DMS53 treated with DMSO at 0.1 percent for 48 hours (cell line): ENCODE measurements around the gene SGCD.

Source experiments
- DNase-seq: peaks from one replicate; lab custom pipeline; 2025; ENCODE audit not compliant: unreplicated experiment; lab: John Stamatoyannopoulos, UW

The SGCD gene

GRCh38 chr5:156326718-156327259 is at the start of gene SGCD:
Gene SGCD (plus strand): TSS chr5:156327164.
- DNase-seq = no peak

DNA sequence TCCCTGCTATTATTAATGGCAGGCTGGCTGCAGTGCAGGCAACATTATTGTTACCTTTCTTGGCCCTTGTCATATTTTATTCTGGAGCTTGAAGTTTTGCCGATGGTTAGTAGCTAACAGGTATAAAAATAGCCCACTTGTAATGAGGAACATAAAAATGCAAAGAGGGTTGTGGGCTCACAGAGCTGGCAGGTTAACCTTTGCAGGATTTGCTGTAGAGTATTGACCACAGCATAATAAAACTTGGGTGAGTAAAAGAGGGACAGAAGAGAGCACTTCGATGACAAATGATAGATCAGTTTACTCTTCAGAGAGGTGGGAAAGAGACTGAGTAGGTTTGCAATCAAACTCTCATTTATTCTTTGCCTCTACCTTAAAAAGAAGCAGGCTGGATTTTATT is 49.7 kb upstream of the SGCD start:
- DNase-seq = no peak

- no peak for DNase-seq
Measured at GRCh38 chr5:156295431-156295830, 31.5 kb upstream of the SGCD start.

GRCh38 chr5:156310115-156310514 is 16.8 kb upstream of the SGCD start:
- no peak for DNase-seq

GRCh38 chr5:156312897-156313694 is 13.9 kb upstream of the SGCD start:
- peak; percentile 29 for DNase-seq

- no peak for DNase-seq
Measured at GRCh38 chr5:156314416-156314815, 12.5 kb upstream of the SGCD start.

DNA sequence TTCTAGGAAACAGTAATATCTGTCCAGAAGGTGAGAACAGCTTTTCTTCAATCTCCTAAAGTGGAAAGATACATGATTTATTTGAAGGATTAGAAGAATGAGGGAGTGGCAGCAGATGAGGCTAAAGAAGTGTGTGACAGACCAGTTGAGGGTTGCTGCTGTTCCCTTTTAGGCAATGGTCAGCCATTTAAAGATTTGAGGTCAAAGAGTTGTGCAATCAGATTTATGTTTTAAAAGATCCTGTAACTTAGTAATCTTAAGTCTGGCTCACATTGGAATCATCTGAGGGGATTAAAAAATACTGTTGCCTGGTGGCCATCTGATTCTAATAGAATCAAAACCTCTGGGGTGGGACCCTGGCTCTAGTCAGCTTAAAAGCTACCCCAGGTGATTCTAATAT is 4.3 kb upstream of the SGCD start:
- no peak for DNase-seq

GRCh38 chr5:156327296-156327695 is 332 bp downstream of the SGCD start:
- DNase-seq = no peak

DNA sequence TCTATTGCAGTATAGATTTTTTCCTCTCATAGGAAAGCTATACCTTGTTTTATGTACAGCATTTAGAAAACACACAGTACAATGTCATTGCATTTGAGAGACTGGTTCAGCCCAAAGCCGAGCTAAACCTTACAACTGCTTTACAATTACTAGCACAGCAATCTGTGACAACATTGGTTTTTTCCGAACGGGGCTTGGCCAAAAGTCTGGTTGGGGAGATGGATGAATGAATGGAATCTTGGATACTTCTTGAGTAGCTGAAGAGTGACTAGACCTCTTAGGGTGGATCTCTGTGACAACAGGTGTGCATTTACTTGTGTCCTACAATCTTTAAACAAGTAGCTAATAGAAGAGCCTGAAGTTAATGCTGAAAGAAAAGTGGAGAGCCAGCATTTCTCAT is 1.2 kb downstream of the SGCD start:
- DNase-seq = no peak

DNA sequence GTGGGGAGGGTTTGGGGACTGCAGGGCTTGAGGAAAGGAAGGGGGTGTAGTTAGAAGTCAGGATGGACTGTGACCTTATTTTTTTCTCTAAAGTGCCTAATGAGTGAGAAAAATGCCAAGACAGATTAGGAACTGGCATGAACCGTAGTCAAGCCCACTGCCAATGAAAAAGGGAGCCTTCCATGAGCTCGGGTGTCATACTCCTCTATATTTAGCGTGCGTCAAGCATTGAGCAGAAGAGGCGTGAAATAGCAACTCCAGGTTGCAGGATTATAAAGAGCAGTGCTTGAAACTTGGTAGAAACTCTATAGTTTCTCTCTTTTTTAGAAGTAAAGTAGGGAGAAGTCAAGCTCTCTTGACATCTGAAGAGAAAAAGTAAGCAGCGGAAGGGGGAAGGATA is 1.8 kb downstream of the SGCD start:
- DNase-seq = no peak

GRCh38 chr5:156329171-156329611 is 2.2 kb downstream of the SGCD start:
- no peak for DNase-seq

GRCh38 chr5:156330141-156330870 is 3.3 kb downstream of the SGCD start:
- no peak for DNase-seq

- DNase-seq = no peak
Measured at GRCh38 chr5:156331181-156331580, 4.2 kb downstream of the SGCD start.

DNA sequence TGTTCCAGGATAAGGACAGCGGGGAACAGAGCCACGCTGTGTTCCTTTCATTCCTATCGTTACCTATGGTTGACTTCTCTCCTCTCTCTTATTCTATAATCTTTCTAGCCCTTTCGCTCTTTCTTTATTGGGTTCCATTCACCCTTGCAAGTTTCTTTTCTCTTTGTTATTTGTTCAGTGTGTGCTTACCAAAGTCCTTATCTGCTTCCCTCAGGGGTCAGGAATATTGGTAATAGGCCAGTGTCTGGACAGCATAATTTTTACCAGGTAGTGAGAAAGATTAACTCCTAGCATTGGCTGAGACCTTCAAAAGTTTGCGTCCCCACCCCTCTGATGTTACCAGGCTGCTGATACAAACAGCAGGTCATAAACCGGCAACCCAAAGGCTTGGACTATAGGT is 4.9 kb downstream of the SGCD start:
- DNase-seq = no peak

- DNase-seq = no peak
Measured at GRCh38 chr5:156332245-156332644, 5.3 kb downstream of the SGCD start.

GRCh38 chr5:156339139-156339841 is 12.3 kb downstream of the SGCD start:
- no peak for DNase-seq

- no peak for DNase-seq
Measured at GRCh38 chr5:156340893-156341292, 13.9 kb downstream of the SGCD start.

DNA sequence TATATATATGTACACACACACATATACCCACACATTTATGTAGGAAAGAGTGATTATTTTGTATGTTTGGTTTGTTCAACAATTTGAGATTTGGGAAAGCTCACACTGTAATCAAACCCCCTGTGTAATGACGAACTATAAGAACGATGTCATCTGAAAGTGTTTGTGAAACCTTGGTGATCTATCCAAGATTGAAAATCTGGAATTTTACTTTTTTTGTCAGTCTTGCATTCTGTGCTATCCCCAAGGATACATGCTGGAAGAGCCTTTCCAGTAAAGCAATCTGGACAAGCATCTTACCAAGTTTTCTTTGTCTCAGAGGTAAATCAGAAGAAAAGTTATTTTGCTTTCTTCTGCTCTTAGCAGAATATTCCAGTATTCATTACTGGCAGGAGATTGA is 23.3 kb downstream of the SGCD start:
- DNase-seq = no peak

DNA sequence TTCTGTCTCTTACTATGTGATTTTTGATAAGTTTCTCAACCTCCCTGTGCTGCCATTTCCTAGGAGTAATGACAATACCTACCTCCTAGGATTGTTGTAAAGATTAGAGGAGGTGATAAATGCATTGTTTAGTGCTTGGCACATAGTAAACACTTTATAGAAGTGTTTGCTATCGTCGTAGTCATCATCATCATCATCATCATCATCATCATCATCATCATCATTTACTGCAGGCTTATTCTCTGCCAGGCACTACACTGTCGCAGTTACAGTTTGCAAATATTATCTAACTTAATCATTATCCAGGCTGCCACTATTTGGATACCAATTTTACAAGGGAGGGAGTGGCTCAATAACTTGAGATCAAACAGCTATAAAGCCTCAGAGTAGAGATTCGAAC is 24.5 kb downstream of the SGCD start:
- DNase-seq = no peak

- no peak for DNase-seq
Measured at GRCh38 chr5:156354571-156354970, 27.6 kb downstream of the SGCD start.

- DNase-seq = peak; percentile 60
Measured at GRCh38 chr5:156356238-156356637, 29.3 kb downstream of the SGCD start.

DNA sequence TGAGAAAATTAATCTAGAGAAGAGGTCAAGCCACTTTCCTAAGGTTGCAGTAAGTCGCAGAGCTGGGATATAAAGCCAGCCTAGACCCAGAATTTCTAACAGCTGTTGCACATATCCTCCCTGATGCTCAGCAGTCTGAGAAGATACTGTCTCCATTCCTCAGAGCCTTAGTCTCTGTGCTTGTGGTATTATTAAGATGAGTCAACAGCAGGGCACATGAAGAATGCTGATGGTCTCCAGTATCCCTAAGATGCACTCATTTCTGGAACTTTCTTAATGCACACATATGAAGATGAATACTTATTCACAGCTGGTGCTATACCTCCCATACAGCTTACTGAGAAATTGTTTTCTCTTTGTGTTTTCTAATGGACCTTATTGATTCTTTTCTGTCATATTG is 32.5 kb downstream of the SGCD start:
- no peak for DNase-seq
